Osteoblast (primary cell): ENCODE results near the gene MIEF1. TPM values are rescaled to one million over a fixed set of nuclear protein-coding genes. Genes with fewer than 3 reads are reported as not detected.

ENCODE experiments used
- DNase-seq: peaks from one replicate; pipeline ENCODE4 v3.0.0; 2011; ENCODE audit warnings: low spot score, mixed read lengths; ENCODE audit not compliant: insufficient read length; ENCODE audit errors: missing footprints
- H2AFZ ChIP-seq: 2 replicates; pipeline ENCODE4 v1.6.0; 2011; ENCODE audit warnings: mild to moderate bottlenecking, low read length
- H3K27ac ChIP-seq: 2 replicates; pipeline ENCODE4 v1.5.1; 2011; ENCODE audit warnings: mild to moderate bottlenecking, low read depth, low read length, moderate library complexity
- H3K27me3 ChIP-seq: 2 replicates; pipeline ENCODE4 v1.6.0; 2012; ENCODE audit warnings: mild to moderate bottlenecking, control low read depth, inconsistent platforms, low read length, moderate library complexity; ENCODE audit not compliant: insufficient read depth
- H3K36me3 ChIP-seq: 2 replicates; pipeline ENCODE4 v1.5.1; 2011; ENCODE audit warnings: mild to moderate bottlenecking, low read length, control low read depth, moderate library complexity; ENCODE audit not compliant: insufficient read depth
- H3K4me1 ChIP-seq: 2 replicates; pipeline ENCODE4 v1.5.1; 2011; ENCODE audit warnings: mild to moderate bottlenecking, low read length, control low read depth, moderate library complexity; ENCODE audit not compliant: insufficient read depth
- H3K4me2 ChIP-seq: 2 replicates; pipeline ENCODE4 v1.6.0; 2011; ENCODE audit warnings: mild to moderate bottlenecking, low read length; ENCODE audit not compliant: insufficient read depth
- H3K4me3 ChIP-seq: fragments of 200-600 bp; sonication (generic); 3 replicates; pipeline ENCODE4 v1.5.1; 2012; ENCODE audit warnings: mild to moderate bottlenecking, low read length, inconsistent platforms; ENCODE audit not compliant: insufficient read depth
- H3K79me2 ChIP-seq: 2 replicates; pipeline ENCODE4 v1.6.0; 2012; ENCODE audit warnings: mild to moderate bottlenecking, low read length, control low read depth, inconsistent platforms; ENCODE audit not compliant: insufficient read depth
- H3K9me3 ChIP-seq: 2 replicates; pipeline ENCODE4 v1.5.1; 2011; ENCODE audit warnings: low read depth, low read length, control low read depth
- H4K20me1 ChIP-seq: 2 replicates; pipeline ENCODE4 v1.6.0; 2012; ENCODE audit warnings: mild to moderate bottlenecking, low read length, control low read depth; ENCODE audit not compliant: insufficient read depth
- CTCF ChIP-seq: IDR thresholded peaks from 2 replicates; pipeline ENCODE4 v1.5.1; 2011; ENCODE audit warnings: mild to moderate bottlenecking, low read depth, low read length, moderate library complexity; ENCODE audit errors: extremely low read depth
- total RNA-seq: library from RNA; depleted of rRNA; stranded (reverse); fragments of >200 nt; gene quantifications from 2 replicates; pipeline ENCODE4 v1.2.3, GENCODE V29; 2012

MIEF1 gene
- total RNA-seq, 1 donor: 23.5 TPM

- H4K20me1 ChIP-seq: no peaks in the 10 kb centered on the region
- TF ChIP-seq CTCF: no peak
- peak; percentile 69 for DNase-seq
These were observed 10.4 kb upstream of the MIEF1 start for GRCh38 chr22:39491696-39492095.

GRCh38 chr22:39492186-39492585 is 9.9 kb upstream of the MIEF1 start:
- Histone ChIP-seq H3K9me3 (no peaks in the 10 kb centered on the region), H3K4me1 (peaks cover 16% of the 10 kb centered on the region), H3K36me3 (no peaks in the 10 kb centered on the region), H4K20me1 (no peaks in the 10 kb centered on the region), H3K79me2 (no peaks in the 10 kb centered on the region), H3K4me3 (no peak overlapping the region), H3K27me3 (no peaks in the 10 kb centered on the region), H3K4me2 (no peak overlapping the region), H3K27ac (no peak overlapping the region), H2AFZ (no peak overlapping the region)
- TF ChIP-seq CTCF: no peak
- DNase-seq: no peak

More at GRCh38 chr22:39491696-39492095, 10.4 kb upstream of the MIEF1 start:
- Histone ChIP-seq H2AFZ (no peak overlapping the region), H3K36me3 (no peaks in the 10 kb centered on the region), H3K79me2 (no peaks in the 10 kb centered on the region), H3K27ac (no peak overlapping the region), H3K4me3 (no peak overlapping the region), H3K27me3 (no peaks in the 10 kb centered on the region), H3K9me3 (no peaks in the 10 kb centered on the region), H3K4me2 (no peak overlapping the region), H3K4me1 (peaks cover 16% of the 10 kb centered on the region)

GRCh38 chr22:39493759-39494158 is 8.3 kb upstream of the MIEF1 start:
- DNase-seq: peak; percentile 98

GRCh38 chr22:39494471-39495120 is 7.5 kb upstream of the MIEF1 start:
- no peaks in the 10 kb centered on the region for H3K36me3 ChIP-seq
- no peaks in the 10 kb centered on the region for H3K27me3 ChIP-seq
- peak overlapping the region; percentile 12 for H2AFZ ChIP-seq
- peak overlapping the region; percentile 67 for H3K27ac ChIP-seq
- H3K4me1 ChIP-seq: peaks cover 16% of the 10 kb centered on the region
- no peak for TF ChIP-seq CTCF
- peak; percentile 73 for DNase-seq
- H3K79me2 ChIP-seq: no peaks in the 10 kb centered on the region
- H3K9me3 ChIP-seq: no peaks in the 10 kb centered on the region
- H3K4me2 ChIP-seq: peak overlapping the region; percentile 51
- H4K20me1 ChIP-seq: no peaks in the 10 kb centered on the region
- H3K4me3 ChIP-seq: no peak overlapping the region

More at GRCh38 chr22:39493759-39494158, 8.3 kb upstream of the MIEF1 start:
- peak overlapping the region; percentile 67 for H3K27ac ChIP-seq
- no peaks in the 10 kb centered on the region for H3K36me3 ChIP-seq
- no peaks in the 10 kb centered on the region for H3K9me3 ChIP-seq
- TF ChIP-seq CTCF: no peak
- peak overlapping the region; percentile 51 for H3K4me2 ChIP-seq
- H2AFZ ChIP-seq: peak overlapping the region; percentile 12
- H3K4me3 ChIP-seq: no peak overlapping the region
- peaks cover 16% of the 10 kb centered on the region for H3K4me1 ChIP-seq
- no peaks in the 10 kb centered on the region for H4K20me1 ChIP-seq
- no peaks in the 10 kb centered on the region for H3K27me3 ChIP-seq
- H3K79me2 ChIP-seq: no peaks in the 10 kb centered on the region
